ENCODE data around the gene NPSR1. TPM values are rescaled to one million over a fixed set of nuclear protein-coding genes. Genes with fewer than 3 reads are reported as not detected.

Gene NPSR1
- total and polyA plus RNA-seq, 8 donors = not detected

DNA sequence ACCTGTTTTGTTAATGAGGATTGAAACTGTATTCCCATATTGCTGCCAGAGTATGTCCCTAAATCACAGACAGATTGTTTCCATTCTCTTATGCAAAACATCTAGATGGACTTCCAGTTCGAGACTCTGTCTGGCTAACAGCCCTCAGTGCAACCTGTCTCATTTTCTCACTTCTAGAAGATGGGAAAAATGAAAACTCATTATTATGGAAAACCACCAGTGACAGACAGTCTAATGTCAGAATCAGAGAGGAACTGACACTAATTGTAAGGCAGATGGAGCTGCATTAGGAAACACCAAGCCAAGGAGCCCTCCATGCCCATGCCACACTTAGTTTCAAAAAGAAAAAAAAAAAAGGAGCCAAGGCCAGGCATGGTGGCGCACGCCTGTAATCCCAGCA, 61.6 kb downstream of the NPSR1 start:
- Histone ChIP-seq H3K36me3 (no peaks in the 10 kb centered on the region), H3K27ac (no peak overlapping the region), H3K4me1 (no peaks in the 10 kb centered on the region), H3K4me3 (no peak overlapping the region), H3K27me3 (no peaks in the 10 kb centered on the region), H3K9me3 (no peaks in the 10 kb centered on the region)
- ATAC-seq (no peak), DNase-seq (no peak)
- intact Hi-C loops (cut with DNase I) = no loop called here
- TF ChIP-seq, protein P1, sequence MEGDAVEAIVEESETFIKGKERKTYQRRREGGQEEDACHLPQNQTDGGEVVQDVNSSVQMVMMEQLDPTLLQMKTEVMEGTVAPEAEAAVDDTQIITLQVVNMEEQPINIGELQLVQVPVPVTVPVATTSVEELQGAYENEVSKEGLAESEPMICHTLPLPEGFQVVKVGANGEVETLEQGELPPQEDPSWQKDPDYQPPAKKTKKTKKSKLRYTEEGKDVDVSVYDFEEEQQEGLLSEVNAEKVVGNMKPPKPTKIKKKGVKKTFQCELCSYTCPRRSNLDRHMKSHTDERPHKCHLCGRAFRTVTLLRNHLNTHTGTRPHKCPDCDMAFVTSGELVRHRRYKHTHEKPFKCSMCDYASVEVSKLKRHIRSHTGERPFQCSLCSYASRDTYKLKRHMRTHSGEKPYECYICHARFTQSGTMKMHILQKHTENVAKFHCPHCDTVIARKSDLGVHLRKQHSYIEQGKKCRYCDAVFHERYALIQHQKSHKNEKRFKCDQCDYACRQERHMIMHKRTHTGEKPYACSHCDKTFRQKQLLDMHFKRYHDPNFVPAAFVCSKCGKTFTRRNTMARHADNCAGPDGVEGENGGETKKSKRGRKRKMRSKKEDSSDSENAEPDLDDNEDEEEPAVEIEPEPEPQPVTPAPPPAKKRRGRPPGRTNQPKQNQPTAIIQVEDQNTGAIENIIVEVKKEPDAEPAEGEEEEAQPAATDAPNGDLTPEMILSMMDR (IDR thresholded peaks at IDR 0.05) = no peak

DNA sequence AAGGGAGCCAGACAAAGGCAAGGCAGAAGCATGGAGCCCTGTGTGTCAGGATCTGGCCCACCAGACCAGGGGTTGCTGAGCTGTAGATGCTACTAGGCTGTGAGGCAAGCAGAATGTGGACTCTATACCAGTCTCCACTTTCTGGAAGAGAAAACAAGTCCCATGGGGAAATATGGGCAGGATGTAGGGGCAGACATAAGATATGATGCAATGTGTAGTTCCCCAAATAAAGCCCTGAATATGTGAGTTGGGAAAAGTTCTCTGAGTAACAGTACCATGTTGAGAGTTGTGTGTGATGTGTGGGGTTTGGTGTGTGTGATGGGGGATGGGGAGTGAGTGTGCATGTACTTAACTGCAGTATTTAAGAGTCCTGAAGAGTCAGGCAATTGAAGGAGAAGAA, 62.3 kb downstream of the NPSR1 start:
- no peak overlapping the region for H3K4me3 ChIP-seq
- H3K27me3 ChIP-seq = no peaks in the 10 kb centered on the region
- no peak overlapping the region for H3K27ac ChIP-seq
- DNase-seq (no peak), ATAC-seq (no peak)
- no peaks in the 10 kb centered on the region for H3K9me3 ChIP-seq
- intact Hi-C loops (cut with DNase I) = no loop called here
- no peaks in the 10 kb centered on the region for H3K36me3 ChIP-seq
- no peaks in the 10 kb centered on the region for H3K4me1 ChIP-seq
- TF ChIP-seq, protein P1 (IDR thresholded peaks at IDR 0.05) = no peak

- no peaks in the 10 kb centered on the region for H3K4me1 ChIP-seq
- intact Hi-C loops (cut with DNase I) = no loop called here
- H3K4me3 ChIP-seq = no peak overlapping the region
- H3K27me3 ChIP-seq = no peaks in the 10 kb centered on the region
- ATAC-seq (no peak), DNase-seq (no peak)
- H3K36me3 ChIP-seq = no peaks in the 10 kb centered on the region
- TF ChIP-seq, protein P1 (IDR thresholded peaks at IDR 0.05) = no peak
- H3K9me3 ChIP-seq = no peaks in the 10 kb centered on the region
- no peak overlapping the region for H3K27ac ChIP-seq
Observed at GRCh38 chr7:34723338-34723737, 65.3 kb downstream of the NPSR1 start.

GRCh38 chr7:34723866-34724490, 66.0 kb downstream of the NPSR1 start:
- Histone ChIP-seq H3K4me3 (no peak overlapping the region), H3K27ac (no peak overlapping the region), H3K9me3 (no peaks in the 10 kb centered on the region), H3K27me3 (no peaks in the 10 kb centered on the region), H3K4me1 (no peaks in the 10 kb centered on the region), H3K36me3 (no peaks in the 10 kb centered on the region)
- DNase-seq (no peak), ATAC-seq (no peak)
- intact Hi-C loops (cut with DNase I) = no loop called here
- TF ChIP-seq, protein P1 (IDR thresholded peaks at IDR 0.05) = no peak

GRCh38 chr7:34726221-34726620, 68.2 kb downstream of the NPSR1 start:
- intact Hi-C loops (cut with DNase I) = no loop called here
- Histone ChIP-seq H3K4me3 (no peak overlapping the region), H3K27me3 (no peaks in the 10 kb centered on the region), H3K9me3 (no peaks in the 10 kb centered on the region), H3K36me3 (no peaks in the 10 kb centered on the region), H3K4me1 (no peaks in the 10 kb centered on the region), H3K27ac (no peak overlapping the region)
- TF ChIP-seq, protein P1 (IDR thresholded peaks at IDR 0.05) = no peak
- ATAC-seq (no peak), DNase-seq (no peak)
